ENCODE measurements around the gene KRT33A.
"Not testable (repeated sequence)": the region's sequence is repeated elsewhere in the genome, so short reads cannot be mapped to it uniquely, and the experiment has no call there.

Gene KRT33A

GRCh38 chr17:41360296-41360995 is 9.8 kb upstream of the KRT33A start:
- DNase-seq: no peak

- no peak for DNase-seq
These were observed 3.9 kb upstream of the KRT33A start for GRCh38 chr17:41354536-41354935.

- no peak for DNase-seq
These were observed 2.2 kb upstream of the KRT33A start for GRCh38 chr17:41352597-41353366.

GRCh38 chr17:41351177-41351576 is 549 bp upstream of the KRT33A start:
- no peak for DNase-seq

GRCh38 chr17:41347869-41348760 is 2.5 kb downstream of the KRT33A start:
- DNase-seq: no peak

GRCh38 chr17:41346421-41346820 is 4.2 kb downstream of the KRT33A start:
- DNase-seq: not testable (repeated sequence)

GRCh38 chr17:41345992-41346391 is 4.6 kb downstream of the KRT33A start:
- DNase-seq: no peak

- no peak for DNase-seq
These were observed 7.6 kb downstream of the KRT33A start for GRCh38 chr17:41343029-41343428.

- peak; percentile 42 for DNase-seq
These were observed 9.4 kb downstream of the KRT33A start for GRCh38 chr17:41340934-41341861.

- no peak for DNase-seq
These were observed 10.1 kb downstream of the KRT33A start for GRCh38 chr17:41340494-41340893.

- no peak for DNase-seq
These were observed 11.0 kb downstream of the KRT33A start for GRCh38 chr17:41339571-41340172.

GRCh38 chr17:41338961-41339485 is 11.6 kb downstream of the KRT33A start:
- DNase-seq: peak; percentile 37

- no peak for DNase-seq
These were observed 14.9 kb downstream of the KRT33A start for GRCh38 chr17:41335747-41336146.

GRCh38 chr17:41334385-41335305 is 16.0 kb downstream of the KRT33A start:
- no peak for DNase-seq

GRCh38 chr17:41333836-41334235 is 16.8 kb downstream of the KRT33A start:
- no peak for DNase-seq

GRCh38 chr17:41333098-41333497 is 17.5 kb downstream of the KRT33A start:
- DNase-seq: no peak

GRCh38 chr17:41332239-41332638 is 18.4 kb downstream of the KRT33A start:
- no peak for DNase-seq

- no peak for DNase-seq
These were observed 19.0 kb downstream of the KRT33A start for GRCh38 chr17:41331606-41332005.

- DNase-seq: no peak
These were observed 21.2 kb downstream of the KRT33A start for GRCh38 chr17:41329279-41329948.

GRCh38 chr17:41328207-41328606 is 22.4 kb downstream of the KRT33A start:
- no peak for DNase-seq

Data from CD4-positive, alpha-beta T cell treated with Interferon gamma for 1 hour (primary cell).